Measurements from ENCODE around the gene RRM2. TPM values are rescaled to one million over a fixed set of nuclear protein-coding genes. Genes with fewer than 3 reads are reported as not detected.
A peak's percentile ranks its signal among the peaks of the same experiment; 100 is the strongest.
"Not testable (repeated sequence)": the region's sequence is repeated elsewhere in the genome, so short reads cannot be mapped to it uniquely, and the experiment has no call there.

RRM2 gene
- total and polyA plus RNA-seq, 10 donors = 2.3 to 39.2 (median 13.5) TPM

- TF ChIP-seq POLR2A (IDR thresholded peaks at IDR 0.05) (no peak), CTCF (IDR thresholded peaks at IDR 0.05 in 8 of 11, conservative IDR thresholded peaks at IDR 0.05 in 3 of 11) (no peak), POLR2AphosphoS5 (IDR thresholded peaks at IDR 0.05) (no peak)
- H3K27me3 ChIP-seq (replicated peaks in 1 of 7) = peaks cover 0 to 58% (median 16%) of the 10 kb centered on the region in 7 donors
- peaks cover 0 to 22% (median 8%) of the 10 kb centered on the region in 6 donors for H3K4me1 ChIP-seq
- no peak overlapping the region for H3K27ac ChIP-seq
- no peak for DNase-seq
- H3K4me3 ChIP-seq = no peak overlapping the region
- intact Hi-C loops (cut with DNase I; ENCODE audit: low total_unique reads) = no loop called here
- no peaks in the 10 kb centered on the region for H3K36me3 ChIP-seq
- H3K9me3 ChIP-seq = peaks cover 0 to 4% (median 0%) of the 10 kb centered on the region in 8 donors
- 38 to 58% (median 46%) methylated on average over 5 of the region's 5 CpGs for WGBS, 5 donors
These were observed 32.9 kb upstream of the RRM2 start for GRCh38 chr2:10089565-10090190.

GRCh38 chr2:10091182-10091888, 31.2 kb upstream of the RRM2 start:
- Histone ChIP-seq H3K4me3 (peak overlapping the region; percentile 12 to 70 (median 36)), H3K36me3 (no peaks in the 10 kb centered on the region), H3K27ac (peak overlapping the region in 2 of 8 donors; percentile 9 to 50), H3K9me3 (peaks cover 0 to 4% (median 0%) of the 10 kb centered on the region in 8 donors), H3K4me1 (peaks cover 0 to 22% (median 8%) of the 10 kb centered on the region in 6 donors), H3K27me3 (replicated peaks in 1 of 7) (peaks cover 0 to 57% (median 16%) of the 10 kb centered on the region in 7 donors)
- WGBS, 5 donors = 12 to 21% (median 15%) methylated on average over 25 to 52 of the region's 52 CpGs
- peak; percentile 85 for DNase-seq
- intact Hi-C loops (cut with DNase I; ENCODE audit: low total_unique reads) = no loop called here
- TF ChIP-seq CTCF (IDR thresholded peaks at IDR 0.05 in 8 of 11, conservative IDR thresholded peaks at IDR 0.05 in 3 of 11) (no peak), POLR2A (IDR thresholded peaks at IDR 0.05) (no peak), POLR2AphosphoS5 (IDR thresholded peaks at IDR 0.05) (peak in 1 of 3 donors; percentile 38)

GRCh38 chr2:10091889-10092244, 30.7 kb upstream of the RRM2 start:
- intact Hi-C loops (cut with DNase I; ENCODE audit: low total_unique reads); DNase-seq; H3K36me3 ChIP-seq; H3K9me3 ChIP-seq: not testable (repeated sequence)
- peak overlapping the region in 1 of 8 donors; percentile 50 for H3K27ac ChIP-seq
- H3K27me3 ChIP-seq (replicated peaks in 1 of 7) = peaks cover 0 to 57% (median 16%) of the 10 kb centered on the region in 7 donors
- peaks cover 0 to 22% (median 8%) of the 10 kb centered on the region in 6 donors for H3K4me1 ChIP-seq
- peak overlapping the region in 5 of 8 donors; percentile 12 to 70 (median 39) for H3K4me3 ChIP-seq
- WGBS, 5 donors = 94 to 98% (median 96%) methylated on average over 2 of the region's 2 CpGs

- H3K4me3 ChIP-seq = no peak overlapping the region
- H3K27me3 ChIP-seq (replicated peaks in 1 of 7) = peaks cover 0 to 64% (median 16%) of the 10 kb centered on the region in 7 donors
- no peaks in the 10 kb centered on the region for H3K36me3 ChIP-seq
- intact Hi-C loops (cut with DNase I; ENCODE audit: low total_unique reads) = no loop called here
- H3K27ac ChIP-seq = no peak overlapping the region
- DNase-seq = no peak
- TF ChIP-seq POLR2AphosphoS5 (IDR thresholded peaks at IDR 0.05) (no peak), POLR2A (IDR thresholded peaks at IDR 0.05) (no peak), CTCF (IDR thresholded peaks at IDR 0.05 in 8 of 11, conservative IDR thresholded peaks at IDR 0.05 in 3 of 11) (no peak)
- H3K4me1 ChIP-seq = peaks cover 0 to 30% (median 10%) of the 10 kb centered on the region in 6 donors
- peaks cover 0 to 4% (median 0%) of the 10 kb centered on the region in 8 donors for H3K9me3 ChIP-seq
- 88 to 95% (median 92%) methylated on average over 13 of the region's 13 CpGs for WGBS, 5 donors
These were observed 28.2 kb upstream of the RRM2 start for GRCh38 chr2:10094271-10094814.
